H1 (cell line): ENCODE data around the gene RIMBP2. TPM values are rescaled to one million over a fixed set of nuclear protein-coding genes. Genes with fewer than 3 reads are reported as not detected.

Experiments used
- BACH1 ChIP-seq: IDR thresholded peaks from 2 replicates; pipeline ENCODE4 v1.6.1; 2012; ENCODE audit warnings: low read length, improper control_type of control experiment
- CBX5 ChIP-seq: fragments of 300-800, 300-1000 bp; sonication (generic); IDR thresholded peaks from 2 replicates; pipeline ENCODE4 v1.7.1; 2016; ENCODE audit warnings: antibody characterized with exemption, low read length, low read depth
- CBX8 ChIP-seq: fragments of 300-800, 300-1000 bp; sonication (generic); IDR thresholded peaks from 2 replicates; pipeline ENCODE4 v1.7.1; 2016; ENCODE audit warnings: low read depth, low read length, borderline replicate concordance
- FOSL1 ChIP-seq: IDR thresholded peaks from 2 replicates; pipeline ENCODE4 v1.6.1; 2011; ENCODE audit warnings: mild to moderate bottlenecking, low read depth, low read length, moderate library complexity; ENCODE audit not compliant: insufficient read depth
- MAFK ChIP-seq: IDR thresholded peaks from 2 replicates; pipeline ENCODE4 v1.6.1; 2012; ENCODE audit warnings: low read depth, mild to moderate bottlenecking, improper control_type of control experiment, low read length
- PHF8 ChIP-seq: fragments of 200-600 bp; sonication (generic); conservative IDR thresholded peaks from 2 replicates; pipeline ENCODE4 v1.7.1; 2012; ENCODE audit warnings: low read depth, mild to moderate bottlenecking, inconsistent platforms, low read length, moderate library complexity
- SIRT6 ChIP-seq: IDR thresholded peaks from one replicate; pipeline ENCODE4 v1.7.1; 2012; ENCODE audit warnings: low read length, inconsistent platforms
- SP1 ChIP-seq: IDR thresholded peaks from 2 replicates; pipeline ENCODE4 v1.6.1; 2011; ENCODE audit warnings: low read depth, low read length
- polyA plus RNA-seq, 7 experiments: library from polyadenylated mRNA; depleted of rRNA in 3 of 7; stranded (reverse) in 5 of 7; unstranded in 2 of 7; fragments of >200 nt in 5 of 7; fragments of 200-250 nt in 2 of 7; gene quantifications; 1 replicate in 5 of 7; 2 replicates in 1 of 7; 4 replicates in 1 of 7; pipeline versions ENCODE4 v1.2.1 to v1.2.3, GENCODE V29; 2011 to 2013; ENCODE audit warnings: missing spikeins in 2 of 7, mixed read lengths in 2 of 7
- total RNA-seq: library from RNA; stranded (reverse); fragmentation: NEBNext Ultra II Directional; extraction: Animal tissue kit (Norgen Biotek cat#: 25700); gene quantifications from 2 replicates; pipeline ENCODE4 v1.2.1, GENCODE V29; 2021
- TF ChIP-seq, protein P1 (sequence below): IDR thresholded peaks from 2 replicates; pipeline ENCODE4 v1.6.1; 2012; ENCODE audit warnings: inconsistent platforms

Gene RIMBP2
- total and polyA plus RNA-seq, 2 of the 8 experiments (the other 6 are each of a cell fraction or from before 2014, with no cell fraction given) = 0.18 to 0.65 TPM

- TF ChIP-seq, protein P1, sequence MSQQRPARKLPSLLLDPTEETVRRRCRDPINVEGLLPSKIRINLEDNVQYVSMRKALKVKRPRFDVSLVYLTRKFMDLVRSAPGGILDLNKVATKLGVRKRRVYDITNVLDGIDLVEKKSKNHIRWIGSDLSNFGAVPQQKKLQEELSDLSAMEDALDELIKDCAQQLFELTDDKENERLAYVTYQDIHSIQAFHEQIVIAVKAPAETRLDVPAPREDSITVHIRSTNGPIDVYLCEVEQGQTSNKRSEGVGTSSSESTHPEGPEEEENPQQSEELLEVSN = no peak
- TF ChIP-seq SP1 (no peak), CBX8 (no peak), SIRT6 (no peak), MAFK (no peak), CBX5 (no peak), BACH1 (no peak), FOSL1 (no peak), PHF8 (no peak)
- TF ChIP-seq, all 59 proteins: peak for 0
Observed at GRCh38 chr12:130446846-130447654, 269.0 kb downstream of the RIMBP2 start (continued).
